HEK293 (cell line): ENCODE measurements around the gene OXGR1.

Experiments
- CTCF ChIA-PET: fragments of 350-600 bp; formaldehyde crosslinking; extraction: SDS; loops from one replicate; lab custom pipeline; 2021; ENCODE audit warnings: antibody characterized with exemption; lab: Yijun Ruan, JAX
- POLR2A ChIA-PET: fragments of 300-600 bp; formaldehyde crosslinking; extraction: SDS; loops from one replicate; lab custom pipeline; 2020; ENCODE audit warnings: antibody characterized with exemption, inconsistent platforms; lab: Yijun Ruan, JAX
- H3K27ac ChIP-seq: fragments of 200-500 bp; sonication (Bioruptor generic); 2 replicates; pipeline ENCODE4 v1.5.1; 2014; ENCODE audit warnings: low read depth, low read length, control low read depth, inconsistent platforms; ENCODE audit errors: extremely low read depth
- H3K36me3 ChIP-seq, 2 experiments: fragments of 200-500 bp in 1 of 2; sonication (Bioruptor generic) in 1 of 2; 1 replicate in 1 of 2; 2 replicates in 1 of 2; pipeline ENCODE4 v1.5.1; 2014 to 2017; ENCODE audit warnings: inconsistent platforms in 2 of 2, low read length in 2 of 2; ENCODE audit not compliant: control insufficient read depth in 2 of 2, insufficient read depth in 1 of 2
- H3K4me1 ChIP-seq: fragments of 200-500 bp; sonication (Bioruptor generic); 2 replicates; pipeline ENCODE4 v1.5.1; 2014; ENCODE audit warnings: mild to moderate bottlenecking, low read length, inconsistent platforms; ENCODE audit not compliant: control insufficient read depth, insufficient read depth
- H3K4me3 ChIP-seq: 2 replicates; pipeline ENCODE4 v1.5.1; 2011; ENCODE audit warnings: low read depth, mild to moderate bottlenecking, control low read depth, low read length, moderate library complexity
- H3K9me3 ChIP-seq: fragments of 200-500 bp; sonication (Bioruptor generic); 2 replicates; pipeline ENCODE4 v1.5.1; 2014; ENCODE audit warnings: low read depth, low read length, inconsistent platforms; ENCODE audit not compliant: control insufficient read depth, insufficient read depth
- GLIS2 ChIP-seq: fragments of 450-650 bp; formaldehyde crosslinking; IDR thresholded peaks from 2 replicates; pipeline ENCODE4 v1.5.1; 2016; ENCODE audit warnings: missing biosample characterization, missing genetic modification characterization
- ZFP37 ChIP-seq: fragments of 450-650 bp; formaldehyde crosslinking; IDR thresholded peaks from 2 replicates; pipeline ENCODE4 v1.5.1; 2016; ENCODE audit warnings: missing biosample characterization, missing genetic modification characterization
- ZNF10 ChIP-seq: fragments of 450-650 bp; formaldehyde crosslinking; IDR thresholded peaks from 2 replicates; pipeline ENCODE4 v1.5.1; 2017; ENCODE audit warnings: missing biosample characterization, missing genetic modification characterization
- ZNF157 ChIP-seq: fragments of 450-650 bp; formaldehyde crosslinking; IDR thresholded peaks from 2 replicates; pipeline ENCODE4 v1.5.1; 2016; ENCODE audit warnings: missing biosample characterization, missing genetic modification characterization
- ZNF174 ChIP-seq: fragments of 450-650 bp; formaldehyde crosslinking; IDR thresholded peaks from 2 replicates; pipeline ENCODE4 v1.5.0; 2017; ENCODE audit warnings: missing biosample characterization, mild to moderate bottlenecking, missing genetic modification characterization
- ZNF19 ChIP-seq: fragments of 450-650 bp; formaldehyde crosslinking; IDR thresholded peaks from 2 replicates; pipeline ENCODE4; 2016; ENCODE audit warnings: missing biosample characterization, missing genetic modification characterization, low read depth
- ZNF23 ChIP-seq: fragments of 450-650 bp; formaldehyde crosslinking; IDR thresholded peaks from 2 replicates; pipeline ENCODE4 v1.5.1; 2016; ENCODE audit warnings: missing biosample characterization, missing genetic modification characterization, borderline replicate concordance
- ZNF341 ChIP-seq: fragments of 450-650 bp; formaldehyde crosslinking; IDR thresholded peaks from 2 replicates; pipeline ENCODE4; 2016; ENCODE audit warnings: low read depth, missing biosample characterization, missing genetic modification characterization
- ZNF433 ChIP-seq: fragments of 450-650 bp; formaldehyde crosslinking; IDR thresholded peaks from 2 replicates; pipeline ENCODE4 v1.5.1; 2016; ENCODE audit warnings: missing biosample characterization, missing genetic modification characterization, low read depth
- ZNF473 ChIP-seq: fragments of 450-650 bp; formaldehyde crosslinking; IDR thresholded peaks from 2 replicates; pipeline ENCODE4 v1.5.1; 2017; ENCODE audit warnings: missing biosample characterization, missing genetic modification characterization
- ZNF558 ChIP-seq: fragments of 450-650 bp; formaldehyde crosslinking; IDR thresholded peaks from 2 replicates; pipeline ENCODE4 v1.5.1; 2016; ENCODE audit warnings: missing biosample characterization, missing genetic modification characterization
- ZNF571 ChIP-seq: fragments of 450-650 bp; formaldehyde crosslinking; IDR thresholded peaks from 2 replicates; pipeline ENCODE4 v1.5.0; 2017; ENCODE audit warnings: missing biosample characterization, missing genetic modification characterization
- ZNF660 ChIP-seq: fragments of 450-650 bp; IDR thresholded peaks from 2 replicates; pipeline ENCODE4 v1.5.1; 2018; ENCODE audit warnings: missing biosample characterization, mild to moderate bottlenecking, missing genetic modification characterization
- ZNF837 ChIP-seq: fragments of 450-650 bp; formaldehyde crosslinking; IDR thresholded peaks from 2 replicates; pipeline ENCODE4 v1.5.1; 2016; ENCODE audit warnings: missing biosample characterization, missing genetic modification characterization
- ZSCAN5A ChIP-seq: fragments of 450-650 bp; formaldehyde crosslinking; IDR thresholded peaks from 2 replicates; pipeline ENCODE4 v1.5.1; 2016; ENCODE audit warnings: missing biosample characterization, missing genetic modification characterization
- TF ChIP-seq, protein P1 (sequence below): fragments of 450-650 bp; formaldehyde crosslinking; conservative IDR thresholded peaks from 2 replicates; pipeline ENCODE4 v1.5.1; 2016; ENCODE audit warnings: low read depth, missing biosample characterization, missing genetic modification characterization
- TF ChIP-seq, protein P2 (sequence below): fragments of 450-650 bp; formaldehyde crosslinking; IDR thresholded peaks from 2 replicates; pipeline ENCODE4 v1.5.1; 2016; ENCODE audit warnings: missing biosample characterization, missing genetic modification characterization
- TF ChIP-seq, protein P3 (sequence below): fragments of 450-650 bp; formaldehyde crosslinking; IDR thresholded peaks from 2 replicates; pipeline ENCODE4 v1.5.1; 2016; ENCODE audit warnings: missing biosample characterization, missing genetic modification characterization, borderline replicate concordance

OXGR1 gene

GRCh38 chr13:97015661-97016350 is 21.5 kb upstream of the OXGR1 start:
- TF ChIP-seq ZNF433 (tag by site-specific recombination) (no peak), ZNF837 (no peak), ZNF660 (tag by site-specific recombination) (no peak), ZNF157 (tag by site-specific recombination) (no peak), ZNF473 (no peak), ZNF10 (tag by site-specific recombination) (no peak), ZNF341 (tag by site-specific recombination) (no peak), GLIS2 (no peak), ZFP37 (tag by site-specific recombination) (no peak), ZSCAN5A (tag by site-specific recombination) (no peak), ZNF174 (tag by site-specific recombination) (no peak), ZNF23 (tag by site-specific recombination) (no peak), ZNF558 (tag by site-specific recombination) (no peak), ZNF571 (tag by site-specific recombination) (no peak), ZNF19 (tag by site-specific recombination) (no peak)
- TF ChIP-seq, protein P1, sequence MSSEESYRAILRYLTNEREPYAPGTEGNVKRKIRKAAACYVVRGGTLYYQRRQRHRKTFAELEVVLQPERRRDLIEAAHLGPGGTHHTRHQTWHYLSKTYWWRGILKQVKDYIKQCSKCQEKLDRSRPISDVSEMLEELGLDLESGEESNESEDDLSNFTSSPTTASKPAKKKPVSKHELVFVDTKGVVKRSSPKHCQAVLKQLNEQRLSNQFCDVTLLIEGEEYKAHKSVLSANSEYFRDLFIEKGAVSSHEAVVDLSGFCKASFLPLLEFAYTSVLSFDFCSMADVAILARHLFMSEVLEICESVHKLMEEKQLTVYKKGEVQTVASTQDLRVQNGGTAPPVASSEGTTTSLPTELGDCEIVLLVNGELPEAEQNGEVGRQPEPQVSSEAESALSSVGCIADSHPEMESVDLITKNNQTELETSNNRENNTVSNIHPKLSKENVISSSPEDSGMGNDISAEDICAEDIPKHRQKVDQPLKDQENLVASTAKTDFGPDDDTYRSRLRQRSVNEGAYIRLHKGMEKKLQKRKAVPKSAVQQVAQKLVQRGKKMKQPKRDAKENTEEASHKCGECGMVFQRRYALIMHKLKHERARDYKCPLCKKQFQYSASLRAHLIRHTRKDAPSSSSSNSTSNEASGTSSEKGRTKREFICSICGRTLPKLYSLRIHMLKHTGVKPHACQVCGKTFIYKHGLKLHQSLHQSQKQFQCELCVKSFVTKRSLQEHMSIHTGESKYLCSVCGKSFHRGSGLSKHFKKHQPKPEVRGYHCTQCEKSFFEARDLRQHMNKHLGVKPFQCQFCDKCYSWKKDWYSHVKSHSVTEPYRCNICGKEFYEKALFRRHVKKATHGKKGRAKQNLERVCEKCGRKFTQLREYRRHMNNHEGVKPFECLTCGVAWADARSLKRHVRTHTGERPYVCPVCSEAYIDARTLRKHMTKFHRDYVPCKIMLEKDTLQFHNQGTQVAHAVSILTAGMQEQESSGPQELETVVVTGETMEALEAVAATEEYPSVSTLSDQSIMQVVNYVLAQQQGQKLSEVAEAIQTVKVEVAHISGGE (tag by site-specific recombination) = no peak
- TF ChIP-seq, protein P2, sequence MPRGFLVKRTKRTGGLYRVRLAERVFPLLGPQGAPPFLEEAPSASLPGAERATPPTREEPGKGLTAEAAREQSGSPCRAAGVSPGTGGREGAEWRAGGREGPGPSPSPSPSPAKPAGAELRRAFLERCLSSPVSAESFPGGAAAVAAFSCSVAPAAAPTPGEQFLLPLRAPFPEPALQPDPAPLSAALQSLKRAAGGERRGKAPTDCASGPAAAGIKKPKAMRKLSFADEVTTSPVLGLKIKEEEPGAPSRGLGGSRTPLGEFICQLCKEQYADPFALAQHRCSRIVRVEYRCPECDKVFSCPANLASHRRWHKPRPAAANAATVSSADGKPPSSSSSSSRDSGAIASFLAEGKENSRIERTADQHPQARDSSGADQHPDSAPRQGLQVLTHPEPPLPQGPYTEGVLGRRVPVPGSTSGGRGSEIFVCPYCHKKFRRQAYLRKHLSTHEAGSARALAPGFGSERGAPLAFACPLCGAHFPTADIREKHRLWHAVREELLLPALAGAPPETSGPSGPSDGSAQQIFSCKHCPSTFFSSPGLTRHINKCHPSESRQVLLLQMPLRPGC (tag by site-specific recombination) = no peak
- TF ChIP-seq, protein P3, sequence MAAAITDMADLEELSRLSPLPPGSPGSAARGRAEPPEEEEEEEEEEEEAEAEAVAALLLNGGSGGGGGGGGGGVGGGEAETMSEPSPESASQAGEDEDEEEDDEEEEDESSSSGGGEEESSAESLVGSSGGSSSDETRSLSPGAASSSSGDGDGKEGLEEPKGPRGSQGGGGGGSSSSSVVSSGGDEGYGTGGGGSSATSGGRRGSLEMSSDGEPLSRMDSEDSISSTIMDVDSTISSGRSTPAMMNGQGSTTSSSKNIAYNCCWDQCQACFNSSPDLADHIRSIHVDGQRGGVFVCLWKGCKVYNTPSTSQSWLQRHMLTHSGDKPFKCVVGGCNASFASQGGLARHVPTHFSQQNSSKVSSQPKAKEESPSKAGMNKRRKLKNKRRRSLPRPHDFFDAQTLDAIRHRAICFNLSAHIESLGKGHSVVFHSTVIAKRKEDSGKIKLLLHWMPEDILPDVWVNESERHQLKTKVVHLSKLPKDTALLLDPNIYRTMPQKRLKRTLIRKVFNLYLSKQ (tag by site-specific recombination) = no peak
- Histone ChIP-seq H3K4me3 (no peak overlapping the region), H3K27ac (no peak overlapping the region), H3K4me1 (no peaks in the 10 kb centered on the region), H3K36me3 (no peaks in the 10 kb centered on the region), H3K9me3 (no peaks in the 10 kb centered on the region)
- ChIA-PET POLR2A (interaction anchor here (0.6 kb wide), 1 partner anchor 22 kb away, joined by 3 read pairs; no protein-coding TSS in a partner anchor), CTCF (interaction anchor here (0.8 kb wide), 1 partner anchor 31 kb away, joined by 3 read pairs; no protein-coding TSS in a partner anchor)
